HG03378 (cell line): ENCODE data around the gene FILIP1L.

Experiments
- ATAC-seq: cut with Tn5 transposase; IDR thresholded peaks from one replicate; pipeline ENCODE4 v1.9.1; 2021; ENCODE audit warnings: mild to moderate bottlenecking, moderate library complexity; ENCODE audit not compliant: unreplicated experiment

The FILIP1L gene

GRCh38 chr3:100114413-100115030 is at the start of gene FILIP1L:
Gene FILIP1L, minus strand, starts transcription at chr3:100114501.
- no peak for ATAC-seq

DNA sequence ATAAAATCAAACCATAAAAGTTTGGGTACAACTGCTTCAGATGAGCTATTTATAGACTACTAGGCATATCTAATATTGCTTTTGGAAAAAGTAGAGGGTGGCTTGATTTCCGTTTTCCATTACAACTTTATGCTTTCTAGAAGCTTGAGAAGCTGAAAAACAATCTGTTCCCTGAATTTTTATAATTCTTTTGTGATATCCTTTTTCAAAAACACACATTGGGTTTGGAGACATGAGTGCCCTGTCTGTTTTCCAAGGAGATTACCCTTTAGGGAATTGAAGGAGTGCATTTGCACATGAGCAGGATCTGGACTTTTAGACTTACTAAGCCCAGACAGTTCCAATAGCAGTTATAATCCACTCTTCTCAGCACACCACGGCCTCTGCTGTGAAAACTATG is 49.5 kb upstream of the FILIP1L start:
- no peak for ATAC-seq

GRCh38 chr3:100160521-100160920 is 46.2 kb upstream of the FILIP1L start:
- ATAC-seq = no peak

GRCh38 chr3:100159331-100160153 is 45.2 kb upstream of the FILIP1L start:
- no peak for ATAC-seq

- no peak for ATAC-seq
Observed at GRCh38 chr3:100158918-100159330, 44.6 kb upstream of the FILIP1L start.

GRCh38 chr3:100157685-100158084 is 43.4 kb upstream of the FILIP1L start:
- no peak for ATAC-seq

DNA sequence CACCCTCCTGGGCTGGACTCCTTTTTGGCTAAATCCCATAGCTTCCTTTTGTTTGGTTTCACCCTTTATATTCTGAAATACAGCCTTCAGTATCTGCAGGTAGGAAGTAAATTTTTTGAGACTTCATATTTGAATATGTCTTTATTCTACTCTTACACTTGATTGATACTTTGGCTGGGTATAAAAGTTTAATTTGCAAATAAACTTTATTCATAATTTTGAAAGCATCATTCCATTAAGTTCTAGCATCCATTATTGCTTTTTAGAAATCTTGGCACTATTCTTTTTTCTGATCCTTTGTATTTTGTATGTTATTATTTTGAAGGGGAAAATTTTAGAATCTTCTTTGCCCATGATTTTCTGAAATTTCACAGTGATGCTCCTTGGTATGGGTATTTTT is 41.3 kb upstream of the FILIP1L start:
- no peak for ATAC-seq

DNA sequence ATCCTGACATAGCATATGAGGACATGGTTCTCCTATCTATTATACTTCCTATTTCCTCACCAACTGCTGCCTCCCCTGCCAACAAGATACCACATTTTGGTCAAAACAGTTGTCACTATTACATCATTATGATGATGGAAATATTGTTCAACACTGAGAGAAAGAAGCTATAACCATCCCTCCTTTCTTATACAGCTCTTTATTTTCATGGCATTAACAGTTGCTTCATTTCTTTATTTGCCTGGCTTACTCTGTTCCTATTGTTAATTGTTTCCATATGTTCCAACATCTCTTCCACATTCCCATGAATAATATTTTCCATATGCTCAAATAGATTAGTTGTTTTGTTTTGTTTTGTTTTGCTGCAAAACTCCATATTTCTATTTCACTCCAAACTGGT is 40.8 kb upstream of the FILIP1L start:
- no peak for ATAC-seq

- ATAC-seq = no peak
Observed at GRCh38 chr3:100154171-100154570, 39.9 kb upstream of the FILIP1L start.

DNA sequence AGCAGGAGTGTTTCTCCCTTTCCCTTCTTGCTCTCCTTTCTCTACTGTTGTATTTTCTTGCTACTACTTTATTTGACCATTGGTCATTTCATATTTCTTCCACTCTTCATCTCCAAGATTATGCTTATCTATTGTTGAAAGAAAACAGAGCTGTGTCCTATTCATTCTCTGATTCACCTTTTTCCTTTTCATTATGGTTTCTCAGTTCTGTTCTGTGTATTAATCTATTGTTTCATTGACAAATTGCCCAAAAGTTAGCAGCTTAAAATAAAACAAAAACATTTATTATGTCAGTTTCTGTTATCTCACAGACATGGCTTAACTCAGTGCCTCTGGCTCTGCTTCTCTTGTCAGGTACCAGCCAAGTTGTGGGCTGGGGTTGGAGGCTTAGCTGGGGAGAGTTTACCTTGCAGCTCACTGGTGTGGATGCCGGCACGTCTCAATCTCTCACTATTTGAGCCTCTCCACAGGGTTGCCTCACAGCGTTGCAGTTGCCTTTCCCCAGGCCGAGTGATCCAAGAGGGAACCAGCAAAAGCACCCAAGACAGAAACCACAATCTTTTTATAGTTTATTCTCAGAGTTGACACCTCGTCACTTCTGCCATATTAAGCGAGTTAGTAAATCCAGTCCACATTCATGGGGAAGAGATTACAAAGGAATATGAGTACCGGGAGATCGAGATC is 36.9 kb upstream of the FILIP1L start:
- ATAC-seq = no peak

GRCh38 chr3:100150473-100150872 is 36.2 kb upstream of the FILIP1L start:
- no peak for ATAC-seq

- no peak for ATAC-seq
Observed at GRCh38 chr3:100149713-100150415, 35.6 kb upstream of the FILIP1L start.

DNA sequence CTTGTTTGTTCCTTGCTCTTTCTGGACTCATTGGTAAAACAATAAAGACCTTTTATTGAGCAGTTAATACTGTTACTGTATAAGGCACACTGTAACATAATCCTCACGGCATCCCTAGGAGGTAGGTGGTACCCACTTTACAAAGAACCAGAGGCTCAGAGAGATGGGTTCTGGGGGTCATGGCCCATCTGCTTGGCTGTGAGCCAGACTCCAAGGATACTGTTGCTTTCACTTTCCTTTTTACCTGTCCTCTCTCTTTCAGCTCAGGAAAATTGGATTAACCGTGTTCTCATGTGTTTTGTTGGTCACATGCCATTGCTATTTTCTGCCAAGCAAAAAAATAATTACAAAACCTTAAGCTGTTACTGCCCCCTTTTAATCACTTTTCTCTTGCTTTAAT is 34.8 kb upstream of the FILIP1L start:
- no peak for ATAC-seq

DNA sequence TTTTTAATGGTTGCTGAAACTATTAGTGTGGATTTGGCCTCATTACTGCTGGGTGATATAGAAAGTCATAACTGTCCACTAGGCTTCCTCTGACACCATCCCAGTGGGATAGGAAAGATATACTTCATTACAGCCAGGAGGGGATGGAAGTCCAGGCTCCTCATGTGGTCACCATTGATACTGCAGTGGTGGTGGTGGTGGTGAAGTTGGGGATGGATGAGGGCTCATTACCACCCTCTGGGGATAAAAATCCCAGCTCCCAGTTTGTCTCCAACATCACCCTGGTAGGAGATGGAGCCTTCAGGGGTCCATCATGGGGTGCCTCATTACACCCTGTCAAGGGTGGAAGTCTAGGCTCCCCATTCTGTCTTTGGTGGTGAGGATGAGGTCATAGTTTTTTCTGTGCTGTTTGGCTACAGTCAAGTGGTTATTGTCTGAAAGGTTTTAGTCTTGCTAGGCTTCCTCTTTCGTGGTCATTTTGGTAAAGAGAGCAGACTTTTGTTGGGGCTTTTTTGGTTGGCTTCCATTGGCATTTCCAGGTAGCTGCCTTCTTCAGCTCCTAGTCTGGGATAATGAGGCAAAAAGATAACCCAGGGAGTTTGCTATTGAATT is 30.1 kb upstream of the FILIP1L start:
- peak; percentile 97 for ATAC-seq

GRCh38 chr3:100141586-100141985 is 27.3 kb upstream of the FILIP1L start:
- ATAC-seq = no peak

GRCh38 chr3:100140976-100141375 is 26.7 kb upstream of the FILIP1L start:
- ATAC-seq = no peak

- ATAC-seq = no peak
Observed at GRCh38 chr3:100136921-100137320, 22.6 kb upstream of the FILIP1L start.

DNA sequence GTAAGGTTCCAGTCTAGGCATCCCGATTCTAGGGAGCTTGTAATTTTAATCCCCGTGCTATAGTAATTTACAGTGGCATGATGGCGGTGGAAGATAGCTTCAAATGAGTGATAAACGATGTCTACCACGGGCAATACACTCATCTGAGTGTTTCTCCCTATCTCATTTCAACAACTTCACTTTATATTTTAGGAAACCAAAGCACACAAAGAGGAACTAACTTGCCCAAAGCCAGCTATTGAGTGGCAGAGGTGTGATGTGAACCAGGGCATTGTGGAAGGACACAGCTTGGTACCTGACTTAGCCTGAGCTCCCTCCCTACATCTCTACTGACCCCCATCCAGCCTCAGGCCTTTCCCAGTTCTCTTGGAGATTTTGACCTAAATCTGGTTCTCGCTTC is 16.9 kb upstream of the FILIP1L start:
- ATAC-seq = no peak

DNA sequence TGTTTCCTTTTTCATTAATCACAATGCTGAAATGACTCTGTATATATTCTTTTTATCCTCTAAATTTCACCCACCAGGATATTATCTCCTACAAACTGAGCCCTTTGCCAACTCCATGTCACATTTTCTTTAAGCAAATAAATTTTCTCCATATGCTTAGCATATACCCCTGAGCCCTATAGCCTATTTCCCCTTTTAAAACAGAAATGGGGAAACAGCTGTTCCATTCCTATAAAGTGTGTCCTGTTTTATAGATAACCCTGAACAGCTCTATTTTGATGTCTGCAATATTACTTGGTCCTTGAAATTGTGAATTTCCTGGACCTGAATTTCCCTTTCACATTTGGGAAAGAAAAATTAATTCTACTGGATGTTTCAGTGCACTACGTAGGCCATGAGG is 15.6 kb upstream of the FILIP1L start:
- ATAC-seq = no peak

- no peak for ATAC-seq
Observed at GRCh38 chr3:100128565-100128964, 14.3 kb upstream of the FILIP1L start.

GRCh38 chr3:100127792-100128191 is 13.5 kb upstream of the FILIP1L start:
- ATAC-seq = no peak
